ENCODE measurements around the gene LAMTOR2. TPM values are rescaled to one million over a fixed set of nuclear protein-coding genes. Genes with fewer than 3 reads are reported as not detected.

The LAMTOR2 gene
- total and polyA plus RNA-seq, 9 of the 15 experiments (the other 6 are each of a cell fraction or from before 2014, with no cell fraction given), result 39.0 to 161 (median 74.6) TPM

DNA sequence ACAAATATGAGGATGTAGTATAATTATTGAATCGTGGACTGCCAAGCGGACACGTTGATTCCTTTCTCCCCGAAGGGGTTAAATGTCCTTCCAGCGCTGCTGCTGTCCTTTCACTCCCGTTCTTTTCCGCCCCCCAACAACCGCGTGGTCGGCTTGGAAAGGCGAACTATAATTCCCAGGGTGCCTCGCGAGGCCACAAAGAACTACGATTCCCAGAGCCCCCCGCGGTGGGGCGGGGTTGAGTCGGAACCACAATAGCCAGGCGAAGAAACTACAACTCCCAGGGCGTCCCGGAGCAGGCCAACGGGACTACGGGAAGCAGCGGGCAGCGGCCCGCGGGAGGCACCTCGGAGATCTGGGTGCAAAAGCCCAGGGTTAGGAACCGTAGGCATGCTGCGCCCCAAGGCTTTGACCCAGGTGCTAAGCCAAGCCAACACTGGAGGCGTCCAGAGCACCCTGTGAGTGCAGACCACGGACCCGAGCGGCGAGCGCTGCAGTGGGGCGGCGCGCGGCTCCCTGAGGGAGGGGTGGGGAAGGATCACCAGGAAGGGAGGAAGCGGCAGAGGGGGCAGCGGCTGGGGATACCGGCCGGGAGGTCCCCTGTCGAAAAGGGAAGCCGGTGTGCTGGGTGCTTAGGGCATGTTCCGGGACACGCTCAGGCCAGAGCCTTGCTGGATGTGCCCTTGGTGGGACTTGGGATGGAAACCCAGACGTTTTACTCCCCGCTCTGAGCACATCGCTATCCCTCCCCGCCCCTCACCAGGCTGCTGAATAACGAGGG is at the start of gene LAMTOR2 (continued):
- TF ChIP-seq, protein P1, sequence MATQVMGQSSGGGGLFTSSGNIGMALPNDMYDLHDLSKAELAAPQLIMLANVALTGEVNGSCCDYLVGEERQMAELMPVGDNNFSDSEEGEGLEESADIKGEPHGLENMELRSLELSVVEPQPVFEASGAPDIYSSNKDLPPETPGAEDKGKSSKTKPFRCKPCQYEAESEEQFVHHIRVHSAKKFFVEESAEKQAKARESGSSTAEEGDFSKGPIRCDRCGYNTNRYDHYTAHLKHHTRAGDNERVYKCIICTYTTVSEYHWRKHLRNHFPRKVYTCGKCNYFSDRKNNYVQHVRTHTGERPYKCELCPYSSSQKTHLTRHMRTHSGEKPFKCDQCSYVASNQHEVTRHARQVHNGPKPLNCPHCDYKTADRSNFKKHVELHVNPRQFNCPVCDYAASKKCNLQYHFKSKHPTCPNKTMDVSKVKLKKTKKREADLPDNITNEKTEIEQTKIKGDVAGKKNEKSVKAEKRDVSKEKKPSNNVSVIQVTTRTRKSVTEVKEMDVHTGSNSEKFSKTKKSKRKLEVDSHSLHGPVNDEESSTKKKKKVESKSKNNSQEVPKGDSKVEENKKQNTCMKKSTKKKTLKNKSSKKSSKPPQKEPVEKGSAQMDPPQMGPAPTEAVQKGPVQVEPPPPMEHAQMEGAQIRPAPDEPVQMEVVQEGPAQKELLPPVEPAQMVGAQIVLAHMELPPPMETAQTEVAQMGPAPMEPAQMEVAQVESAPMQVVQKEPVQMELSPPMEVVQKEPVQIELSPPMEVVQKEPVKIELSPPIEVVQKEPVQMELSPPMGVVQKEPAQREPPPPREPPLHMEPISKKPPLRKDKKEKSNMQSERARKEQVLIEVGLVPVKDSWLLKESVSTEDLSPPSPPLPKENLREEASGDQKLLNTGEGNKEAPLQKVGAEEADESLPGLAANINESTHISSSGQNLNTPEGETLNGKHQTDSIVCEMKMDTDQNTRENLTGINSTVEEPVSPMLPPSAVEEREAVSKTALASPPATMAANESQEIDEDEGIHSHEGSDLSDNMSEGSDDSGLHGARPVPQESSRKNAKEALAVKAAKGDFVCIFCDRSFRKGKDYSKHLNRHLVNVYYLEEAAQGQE (IDR thresholded peaks at IDR 0.05; ENCODE audit: borderline replicate concordance), result no peak
- TF ChIP-seq, protein P1 (CRISPR knock-in tag; IDR thresholded peaks at IDR 0.05; ENCODE audit: low read depth), result no peak
- TF ChIP-seq, protein P2, sequence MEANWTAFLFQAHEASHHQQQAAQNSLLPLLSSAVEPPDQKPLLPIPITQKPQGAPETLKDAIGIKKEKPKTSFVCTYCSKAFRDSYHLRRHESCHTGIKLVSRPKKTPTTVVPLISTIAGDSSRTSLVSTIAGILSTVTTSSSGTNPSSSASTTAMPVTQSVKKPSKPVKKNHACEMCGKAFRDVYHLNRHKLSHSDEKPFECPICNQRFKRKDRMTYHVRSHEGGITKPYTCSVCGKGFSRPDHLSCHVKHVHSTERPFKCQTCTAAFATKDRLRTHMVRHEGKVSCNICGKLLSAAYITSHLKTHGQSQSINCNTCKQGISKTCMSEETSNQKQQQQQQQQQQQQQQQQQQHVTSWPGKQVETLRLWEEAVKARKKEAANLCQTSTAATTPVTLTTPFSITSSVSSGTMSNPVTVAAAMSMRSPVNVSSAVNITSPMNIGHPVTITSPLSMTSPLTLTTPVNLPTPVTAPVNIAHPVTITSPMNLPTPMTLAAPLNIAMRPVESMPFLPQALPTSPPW (CRISPR knock-in tag; IDR thresholded peaks at IDR 0.05), result peak; percentile 67; the same call in 1 of the 2 replicates
- TF ChIP-seq, protein P3, sequence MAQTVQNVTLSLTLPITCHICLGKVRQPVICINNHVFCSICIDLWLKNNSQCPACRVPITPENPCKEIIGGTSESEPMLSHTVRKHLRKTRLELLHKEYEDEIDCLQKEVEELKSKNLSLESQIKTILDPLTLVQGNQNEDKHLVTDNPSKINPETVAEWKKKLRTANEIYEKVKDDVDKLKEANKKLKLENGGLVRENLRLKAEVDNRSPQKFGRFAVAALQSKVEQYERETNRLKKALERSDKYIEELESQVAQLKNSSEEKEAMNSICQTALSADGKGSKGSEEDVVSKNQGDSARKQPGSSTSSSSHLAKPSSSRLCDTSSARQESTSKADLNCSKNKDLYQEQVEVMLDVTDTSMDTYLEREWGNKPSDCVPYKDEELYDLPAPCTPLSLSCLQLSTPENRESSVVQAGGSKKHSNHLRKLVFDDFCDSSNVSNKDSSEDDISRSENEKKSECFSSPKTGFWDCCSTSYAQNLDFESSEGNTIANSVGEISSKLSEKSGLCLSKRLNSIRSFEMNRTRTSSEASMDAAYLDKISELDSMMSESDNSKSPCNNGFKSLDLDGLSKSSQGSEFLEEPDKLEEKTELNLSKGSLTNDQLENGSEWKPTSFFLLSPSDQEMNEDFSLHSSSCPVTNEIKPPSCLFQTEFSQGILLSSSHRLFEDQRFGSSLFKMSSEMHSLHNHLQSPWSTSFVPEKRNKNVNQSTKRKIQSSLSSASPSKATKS (CRISPR knock-in tag; IDR thresholded peaks at IDR 0.05), result no peak
- TF ChIP-seq, protein P4, sequence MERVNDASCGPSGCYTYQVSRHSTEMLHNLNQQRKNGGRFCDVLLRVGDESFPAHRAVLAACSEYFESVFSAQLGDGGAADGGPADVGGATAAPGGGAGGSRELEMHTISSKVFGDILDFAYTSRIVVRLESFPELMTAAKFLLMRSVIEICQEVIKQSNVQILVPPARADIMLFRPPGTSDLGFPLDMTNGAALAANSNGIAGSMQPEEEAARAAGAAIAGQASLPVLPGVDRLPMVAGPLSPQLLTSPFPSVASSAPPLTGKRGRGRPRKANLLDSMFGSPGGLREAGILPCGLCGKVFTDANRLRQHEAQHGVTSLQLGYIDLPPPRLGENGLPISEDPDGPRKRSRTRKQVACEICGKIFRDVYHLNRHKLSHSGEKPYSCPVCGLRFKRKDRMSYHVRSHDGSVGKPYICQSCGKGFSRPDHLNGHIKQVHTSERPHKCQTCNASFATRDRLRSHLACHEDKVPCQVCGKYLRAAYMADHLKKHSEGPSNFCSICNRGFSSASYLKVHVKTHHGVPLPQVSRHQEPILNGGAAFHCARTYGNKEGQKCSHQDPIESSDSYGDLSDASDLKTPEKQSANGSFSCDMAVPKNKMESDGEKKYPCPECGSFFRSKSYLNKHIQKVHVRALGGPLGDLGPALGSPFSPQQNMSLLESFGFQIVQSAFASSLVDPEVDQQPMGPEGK (CRISPR knock-in tag; IDR thresholded peaks at IDR 0.05; ENCODE audit: borderline replicate concordance), result 0 out of 2 replicates have a peak, but pooled peaks have one; percentile 7
- TF ChIP-seq NR2C2 (CRISPR knock-in tag; IDR thresholded peaks at IDR 0.05) (peak; percentile 68), NR2C2 (tag; IDR thresholded peaks at IDR 0.05) (peak; percentile 93), BRD9 (IDR thresholded peaks at IDR 0.05; ENCODE audit: low read depth, partially characterized antibody) (peak; percentile 6), ZNF23 (CRISPR knock-in tag; IDR thresholded peaks at IDR 0.05) (no peak), TOE1 (IDR thresholded peaks at IDR 0.05; ENCODE audit: borderline replicate concordance) (peak; percentile 84), TOE1 (CRISPR knock-in tag; IDR thresholded peaks at IDR 0.05; ENCODE audit: borderline replicate concordance, low read depth) (peak; percentile 54; the same call in 1 of the 2 replicates), NBN (IDR thresholded peaks at IDR 0.05; ENCODE audit: low read depth) (peak; percentile 38; the same call in 1 of the 2 replicates), ZNF584 (CRISPR knock-in tag; IDR thresholded peaks at IDR 0.05; ENCODE audit: low read depth) (peak; percentile 89)
